Endothelial cell of hepatic sinusoid (primary cell): ENCODE measurements around the gene PRKAG2.

Experiments
- in situ Hi-C: cut with HindIII; loops from 2 replicates; pipeline ENCODE4 v1.10.0; 2017; ENCODE audit warnings: low sequenced_read_pairs

Gene PRKAG2

GRCh38 chr7:151740081-151740851 lies 136.6 kb downstream of the PRKAG2 start:
- in situ Hi-C loops: no loop called here

- in situ Hi-C loops: loop anchor here (5.0 kb wide), 1 partner anchor 42 kb away; no protein-coding TSS in a partner anchor
Measured at GRCh38 chr7:151738925-151739324, 138.0 kb downstream of the PRKAG2 start.

- in situ Hi-C loops: loop anchor here (5.0 kb wide), 1 partner anchor 39 kb away; no protein-coding TSS in a partner anchor
Measured at GRCh38 chr7:151736403-151736909, 140.5 kb downstream of the PRKAG2 start.

- in situ Hi-C loops: loop anchor here (5.0 kb wide), 1 partner anchor 39 kb away; no protein-coding TSS in a partner anchor
Measured at GRCh38 chr7:151735851-151736402, 141.0 kb downstream of the PRKAG2 start.

GRCh38 chr7:151735186-151735850 lies 141.6 kb downstream of the PRKAG2 start:
- in situ Hi-C loops: loop anchor here (5.0 kb wide), 1 partner anchor 38 kb away; no protein-coding TSS in a partner anchor

GRCh38 chr7:151732834-151733592 lies 143.9 kb downstream of the PRKAG2 start:
- in situ Hi-C loops: no loop called here

GRCh38 chr7:151732292-151732691 lies 144.6 kb downstream of the PRKAG2 start:
- in situ Hi-C loops: no loop called here

- in situ Hi-C loops: no loop called here
Measured at GRCh38 chr7:151731022-151731441, 145.9 kb downstream of the PRKAG2 start.

- in situ Hi-C loops: no loop called here
Measured at GRCh38 chr7:151730591-151730990, 146.3 kb downstream of the PRKAG2 start.

GRCh38 chr7:151729521-151729921 lies 147.4 kb downstream of the PRKAG2 start:
- in situ Hi-C loops: no loop called here

- in situ Hi-C loops: no loop called here
Measured at GRCh38 chr7:151728746-151729145, 148.2 kb downstream of the PRKAG2 start.

- in situ Hi-C loops: no loop called here
Measured at GRCh38 chr7:151728286-151728660, 148.6 kb downstream of the PRKAG2 start.

- in situ Hi-C loops: no loop called here
Measured at GRCh38 chr7:151727579-151728285, 149.2 kb downstream of the PRKAG2 start.

- in situ Hi-C loops: no loop called here
Measured at GRCh38 chr7:151726652-151727578, 150.0 kb downstream of the PRKAG2 start.

- in situ Hi-C loops: no loop called here
Measured at GRCh38 chr7:151725844-151726651, 150.9 kb downstream of the PRKAG2 start.

GRCh38 chr7:151724920-151725584 lies 151.9 kb downstream of the PRKAG2 start:
- in situ Hi-C loops: no loop called here

- in situ Hi-C loops: no loop called here
Measured at GRCh38 chr7:151724250-151724915, 152.5 kb downstream of the PRKAG2 start.
